NCI-H510A treated with DMSO at 0.1 percent for 48 hours (cell line): ENCODE results near the gene PRKCQ.
"Not testable (repeated sequence)": the region's sequence is repeated elsewhere in the genome, so short reads cannot be mapped to it uniquely, and the experiment has no call there.

ENCODE experiments used
- DNase-seq: peaks from one replicate; lab custom pipeline; 2025; lab: John Stamatoyannopoulos, UW

The PRKCQ gene

GRCh38 chr10:6593241-6593671 lies 13.2 kb upstream of the PRKCQ start:
- DNase-seq, result no peak

GRCh38 chr10:6592080-6592479 lies 12.0 kb upstream of the PRKCQ start:
- no peak for DNase-seq

DNA sequence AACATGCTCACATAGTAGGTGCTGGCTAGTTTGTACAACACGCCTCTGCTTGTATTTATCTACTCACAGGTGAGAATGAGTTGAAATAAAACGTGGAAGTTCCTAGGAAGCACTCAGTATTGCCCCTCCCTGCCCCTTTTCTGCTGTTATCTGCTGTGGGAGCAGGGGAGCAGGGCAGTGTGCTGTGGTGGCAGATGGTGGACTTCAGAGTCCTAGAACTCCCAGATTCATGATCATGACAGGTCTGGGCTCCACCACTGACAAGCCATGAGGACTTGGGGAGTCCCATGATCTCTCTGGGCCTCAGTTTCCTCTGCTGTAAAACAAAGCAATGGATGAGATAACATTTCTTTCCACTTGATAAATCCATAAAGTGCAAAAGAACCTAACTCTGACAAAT lies 11.6 kb upstream of the PRKCQ start:
- no peak for DNase-seq

GRCh38 chr10:6590100-6590499 lies 10.0 kb upstream of the PRKCQ start:
- no peak for DNase-seq

DNA sequence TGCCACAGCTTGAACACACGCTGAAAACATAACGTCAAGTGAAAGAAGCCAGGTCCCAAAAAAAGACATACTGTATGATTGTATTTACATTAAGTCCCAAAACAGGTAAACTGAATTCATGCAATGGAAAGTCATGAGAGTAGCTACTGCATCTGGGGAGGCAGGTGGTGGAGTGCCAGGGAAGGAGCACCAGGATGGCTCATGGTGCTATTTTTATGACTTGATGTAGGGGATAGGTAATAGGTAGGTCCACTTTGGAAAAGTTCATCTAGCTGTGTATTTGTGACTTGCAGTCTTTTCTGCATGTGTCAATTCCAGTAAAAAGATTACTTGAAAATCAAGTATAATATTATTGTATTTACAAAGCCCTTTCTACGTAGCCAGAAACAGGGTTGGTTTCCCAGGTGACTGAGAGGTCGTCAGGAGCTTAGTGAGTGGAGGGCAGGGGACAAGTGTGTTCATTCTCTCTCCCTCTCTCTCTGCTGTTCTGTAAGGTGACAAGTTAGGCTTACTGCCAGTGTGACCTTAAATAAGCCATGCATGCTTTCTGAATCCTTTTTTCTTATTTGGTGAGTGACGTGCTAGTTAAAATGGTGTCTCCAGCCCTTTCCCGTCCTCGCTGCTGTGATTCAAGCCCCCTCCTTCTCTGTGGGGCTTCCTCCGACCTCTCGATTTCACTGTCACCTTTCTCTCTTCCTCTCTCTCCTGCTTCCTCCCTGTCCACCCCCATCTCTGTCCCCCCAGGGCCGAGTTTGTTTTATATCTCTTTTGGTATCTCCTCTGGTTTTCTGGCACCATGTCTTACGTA lies 9.4 kb upstream of the PRKCQ start:
- DNase-seq, result no peak

DNA sequence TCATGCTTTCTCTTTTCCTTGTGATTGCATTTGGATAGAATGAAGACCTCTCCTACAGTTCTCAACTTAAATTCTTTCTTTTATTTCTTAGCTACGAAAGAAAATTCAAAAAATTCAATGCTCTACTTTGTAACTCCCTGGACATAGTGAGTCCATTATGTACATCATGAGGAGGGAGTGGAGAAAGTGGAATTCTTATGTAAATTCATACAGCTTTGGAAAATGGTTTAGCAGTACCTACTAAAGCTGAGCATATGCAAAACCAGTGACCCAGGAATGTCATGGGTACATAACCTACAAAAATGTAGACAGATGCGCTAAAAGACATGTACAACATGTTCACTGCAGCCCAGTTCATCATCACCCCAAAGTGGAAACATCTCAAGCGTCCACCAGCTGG lies 8.8 kb upstream of the PRKCQ start:
- no peak for DNase-seq

GRCh38 chr10:6588082-6588481 lies 8.0 kb upstream of the PRKCQ start:
- no peak for DNase-seq

GRCh38 chr10:6586501-6586900 lies 6.4 kb upstream of the PRKCQ start:
- no peak for DNase-seq

DNA sequence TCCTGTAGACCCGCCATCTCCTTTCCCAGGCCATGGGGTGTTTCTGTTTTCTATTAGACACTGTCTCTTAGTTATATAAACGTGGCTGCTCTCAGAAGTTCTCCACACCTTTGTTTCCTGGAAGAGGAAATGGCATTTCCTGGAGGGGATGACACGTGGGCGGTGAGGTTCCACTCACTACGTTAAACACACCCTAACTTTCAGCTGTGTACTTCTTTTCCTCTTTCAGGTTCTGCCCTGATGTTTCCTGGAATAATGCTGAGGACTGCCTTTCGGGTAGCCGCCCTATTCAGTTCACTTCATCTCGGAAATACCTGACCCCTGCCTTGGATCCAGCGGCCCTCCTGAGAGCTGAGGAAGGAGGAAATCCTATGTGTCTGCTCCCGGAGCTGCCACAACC lies 3.4 kb upstream of the PRKCQ start:
- no peak for DNase-seq

DNA sequence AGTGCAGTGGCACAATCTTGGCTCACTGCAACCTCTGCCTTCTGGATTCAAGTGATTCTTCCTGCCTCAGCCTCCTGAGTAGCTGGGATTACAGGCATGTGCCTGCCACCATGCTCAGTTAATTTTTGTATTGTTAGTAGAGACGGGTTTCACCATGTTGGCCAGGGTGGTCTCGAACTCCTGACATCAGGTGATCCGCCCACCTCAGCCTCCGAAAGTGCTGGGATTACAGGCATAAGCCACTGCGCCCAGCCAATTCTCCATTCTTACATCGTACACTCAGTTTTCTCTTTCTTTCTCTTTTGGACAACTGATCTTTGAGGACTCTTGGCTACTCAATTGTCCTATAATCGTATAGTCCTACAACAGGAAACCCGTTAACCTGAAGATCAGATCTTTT lies 2.8 kb upstream of the PRKCQ start:
- DNase-seq, result not testable (repeated sequence)

- DNase-seq, result no peak
These were observed 2.2 kb upstream of the PRKCQ start for GRCh38 chr10:6582298-6582697.

- no peak for DNase-seq
These were observed 1.7 kb upstream of the PRKCQ start for GRCh38 chr10:6581778-6582228.

DNA sequence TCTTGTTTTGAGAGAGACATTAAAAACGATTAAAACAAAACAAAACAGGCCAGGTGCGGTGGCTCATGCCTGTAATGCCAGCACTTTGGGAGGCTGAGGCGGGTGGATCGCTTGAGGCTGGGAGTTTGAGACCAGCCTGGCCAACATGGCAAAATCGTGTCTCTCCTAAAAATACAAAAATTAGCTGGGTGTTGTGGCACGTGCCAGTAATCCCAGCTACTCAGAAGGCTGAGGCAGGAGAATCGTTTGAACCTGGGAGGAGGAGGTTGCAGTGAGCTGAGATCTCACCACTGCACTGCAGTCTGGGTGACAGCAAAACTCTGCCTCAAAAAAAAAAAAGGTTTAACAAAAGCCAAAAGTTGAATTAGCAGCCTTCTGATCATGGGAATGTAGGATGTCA lies 1.1 kb upstream of the PRKCQ start:
- DNase-seq, result not testable (repeated sequence)

GRCh38 chr10:6580279-6581029 lies 378 bp upstream of the PRKCQ start:
- no peak for DNase-seq

DNA sequence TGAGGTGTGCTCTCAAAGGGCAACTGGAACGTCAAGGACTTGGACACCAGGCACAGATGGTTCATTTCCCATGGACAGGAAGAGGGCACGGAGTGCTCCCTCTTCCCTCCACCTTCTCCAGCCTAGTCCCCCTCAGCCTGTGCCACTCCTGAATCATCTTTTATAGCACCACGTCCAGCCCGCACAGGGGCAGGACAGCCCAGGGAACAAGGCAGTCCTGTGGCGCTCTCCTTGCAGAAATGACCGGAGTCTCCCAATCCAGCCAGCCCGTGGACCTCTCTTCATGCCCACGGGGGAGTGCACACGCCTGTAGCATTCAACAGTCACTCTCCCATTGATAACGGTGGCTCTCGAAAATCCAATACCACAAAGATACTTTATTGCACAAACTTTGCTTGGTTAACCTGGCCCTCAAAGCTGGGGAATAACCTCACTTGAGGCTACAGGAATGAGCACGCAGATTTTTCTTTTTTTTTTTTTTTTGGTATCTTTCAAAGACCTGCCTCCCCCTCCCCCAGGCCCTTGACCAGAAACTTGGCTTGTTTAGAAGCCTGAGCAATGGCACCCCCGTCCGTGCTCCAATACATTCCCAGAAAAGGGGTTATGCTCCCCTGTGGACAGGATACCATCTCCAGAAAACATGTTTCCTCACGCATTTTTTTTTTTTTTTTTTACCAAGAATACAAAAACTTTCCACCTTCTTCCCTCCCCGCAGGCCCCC lies 733 bp downstream of the PRKCQ start:
- no peak for DNase-seq

DNA sequence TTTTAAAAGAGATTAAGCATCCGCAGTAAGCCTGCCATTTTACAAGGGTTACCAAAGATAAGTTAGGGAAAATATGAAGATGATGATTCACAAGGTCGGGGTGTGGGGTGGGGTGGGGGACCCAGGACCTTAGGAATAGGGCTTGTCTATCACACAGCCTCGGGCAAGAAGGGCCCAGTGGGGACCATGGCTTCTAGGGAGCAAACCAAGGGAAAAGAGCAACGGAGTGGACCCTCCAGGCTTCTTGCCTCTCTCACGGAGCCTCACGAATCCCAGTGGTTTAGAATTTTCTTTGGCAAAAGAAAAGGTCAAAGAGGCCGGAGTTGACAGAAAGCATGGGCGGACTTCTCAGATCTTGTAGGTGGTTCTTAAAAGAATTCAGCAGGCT lies 1.3 kb downstream of the PRKCQ start:
- DNase-seq, result no peak

DNA sequence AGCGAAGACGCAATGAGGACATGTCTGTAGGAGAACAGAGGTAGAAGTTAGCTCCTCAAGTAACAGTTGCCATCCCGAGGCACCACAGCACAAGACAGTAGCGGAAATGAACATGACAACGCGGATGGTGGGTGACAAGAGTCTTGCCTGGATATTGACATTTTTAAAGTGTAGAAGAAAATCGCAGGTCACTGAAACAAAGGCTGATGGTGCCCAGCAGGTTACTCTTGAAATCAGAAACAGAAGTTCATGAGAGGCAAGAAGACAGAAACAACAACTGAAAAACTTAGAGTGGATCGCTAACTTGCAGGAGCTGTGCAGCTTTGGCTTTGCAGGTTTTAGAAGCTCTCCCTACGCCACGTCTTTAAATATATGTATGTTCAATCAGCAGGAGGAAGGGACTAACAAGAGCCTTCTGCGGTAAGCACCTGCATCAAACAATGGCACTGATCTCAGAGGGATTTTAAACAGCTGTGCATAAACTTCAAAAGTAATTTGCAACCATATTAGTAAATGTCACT lies 1.8 kb downstream of the PRKCQ start:
- no peak for DNase-seq

- no peak for DNase-seq
These were observed 3.8 kb downstream of the PRKCQ start for GRCh38 chr10:6576326-6576725.

DNA sequence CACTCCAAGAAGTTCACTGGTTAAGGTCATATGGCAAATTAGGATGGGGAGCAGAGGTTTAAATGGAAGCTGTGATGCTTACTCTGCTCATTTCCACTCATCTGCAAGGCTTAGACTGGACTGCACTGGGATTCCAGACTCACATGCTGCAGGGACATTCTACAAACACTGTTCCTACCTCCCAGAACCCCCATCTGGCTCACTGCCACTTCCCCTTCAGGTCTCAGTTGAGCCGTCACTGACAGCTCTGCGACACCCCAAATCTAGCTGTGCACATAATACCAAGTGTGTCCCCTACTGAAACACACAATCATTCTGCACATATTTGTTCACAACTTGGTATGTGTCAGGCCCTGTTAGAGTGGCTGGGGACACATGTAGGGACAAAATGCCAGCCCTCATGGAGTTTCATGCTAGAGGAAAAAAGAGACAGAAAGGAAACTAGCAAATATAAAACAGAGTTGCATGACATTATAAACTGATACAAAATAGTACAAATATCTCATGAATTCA lies 5.4 kb downstream of the PRKCQ start:
- DNase-seq, result no peak

GRCh38 chr10:6570893-6571292 lies 9.2 kb downstream of the PRKCQ start:
- no peak for DNase-seq

GRCh38 chr10:6569259-6569658 lies 10.8 kb downstream of the PRKCQ start:
- no peak for DNase-seq

DNA sequence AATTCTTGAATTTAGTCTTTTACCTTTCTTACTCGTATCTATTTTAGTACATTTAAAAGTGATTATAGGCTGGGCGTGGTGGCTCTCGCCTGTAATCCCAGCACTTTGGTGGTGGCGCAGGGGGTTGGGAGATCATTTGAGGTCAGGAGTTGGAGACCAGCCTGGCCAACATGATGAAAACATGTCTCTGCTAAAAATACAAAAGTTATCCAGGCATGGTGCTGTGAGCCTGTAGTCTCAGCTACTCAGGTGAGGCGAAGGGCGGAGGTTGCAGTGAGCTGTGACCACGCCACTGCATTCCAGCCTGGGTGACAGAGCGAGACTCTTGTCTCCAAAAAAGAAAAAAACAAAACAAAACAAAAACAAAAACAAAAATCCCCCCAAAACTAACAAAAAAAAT lies 12.2 kb downstream of the PRKCQ start:
- DNase-seq, result no peak
